Measurements from ENCODE around the gene FAM47A. TPM values are rescaled to one million over a fixed set of nuclear protein-coding genes. Genes with fewer than 3 reads are reported as not detected.

Gene FAM47A
- total RNA-seq (2022; extraction: Qiagen RNA extraction; ENCODE audit: low read depth), result not detected in 5 replicates

DNA sequence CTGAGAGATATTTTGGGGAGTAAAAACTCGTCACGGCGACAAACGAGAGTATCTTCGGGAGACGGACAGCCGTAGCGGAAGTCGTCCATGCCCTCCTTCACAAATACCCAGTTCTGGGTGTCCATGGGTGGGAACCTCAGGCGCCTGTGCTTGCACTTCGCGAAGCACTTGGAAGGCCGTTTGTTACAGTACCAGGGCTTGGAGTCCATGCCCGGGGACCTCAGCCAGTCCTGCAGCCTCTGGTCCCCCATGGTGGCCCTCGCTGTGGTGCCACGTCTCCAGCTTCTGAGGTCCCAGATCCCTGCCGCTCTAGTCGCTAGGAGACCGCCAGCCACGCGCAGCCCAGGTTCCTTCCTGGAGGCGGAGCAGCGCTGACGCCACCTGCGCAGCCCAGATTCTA lies at the start of gene FAM47A:
Gene FAM47A, minus strand, starts transcription at position 287 of the 400 bp plus-strand sequence. Its CDS starts 36 bp downstream, at position 251.

Measured in A549 treated with ZK216348 at 1 μM for 4 hours (cell line).